HepG2 (cell line): Measurements from ENCODE around the gene CDR2L. TPM values are rescaled to one million over a fixed set of nuclear protein-coding genes. Genes with fewer than 3 reads are reported as not detected.
A peak's percentile ranks its signal among the peaks of the same experiment; 100 is the strongest.

ENCODE experiments used
- BRD4 ChIP-seq: sonication (generic); formaldehyde crosslinking; IDR thresholded peaks from 2 replicates; pipeline ENCODE4 v1.4.0; 2020; ENCODE audit warnings: missing genetic modification reagents
- HOXD1 ChIP-seq: sonication (generic); formaldehyde crosslinking; IDR thresholded peaks from 2 replicates; pipeline ENCODE4 v1.5.0; 2020; ENCODE audit warnings: missing genetic modification reagents
- RNF2 ChIP-seq: fragments of 450-650 bp; conservative IDR thresholded peaks from 2 replicates; pipeline ENCODE4 v1.6.1; 2016; ENCODE audit warnings: low read depth
- SNRNP70 ChIP-seq: fragments of 200-400 bp; formaldehyde crosslinking; IDR thresholded peaks from 2 replicates; pipeline ENCODE4 v1.6.1; 2017; ENCODE audit warnings: mild to moderate bottlenecking, low read depth, low read length, moderate library complexity
- SRSF9 ChIP-seq: fragments of 200-400 bp; formaldehyde crosslinking; IDR thresholded peaks from 2 replicates; pipeline ENCODE4 v1.6.1; 2018; ENCODE audit warnings: borderline replicate concordance, mild to moderate bottlenecking, low read depth, low read length; ENCODE audit not compliant: insufficient read depth, poor library complexity, severe bottlenecking
- polyA plus RNA-seq, 8 experiments: library from polyadenylated mRNA; depleted of rRNA in 3 of 8; stranded (reverse) in 7 of 8; unstranded in 1 of 8; fragments of >200 nt; fragmentation: Illumina TruSeq in 4 of 8; extraction: Trizol in 4 of 8; gene quantifications; 2 replicates each; pipeline versions ENCODE4 v1.2.1 to v1.2.3, GENCODE V29; 2011 to 2016; ENCODE audit warnings: low read depth in 4 of 8, missing spikeins in 1 of 8, mixed read lengths in 1 of 8; ENCODE audit not compliant: insufficient read depth in 1 of 8
- total RNA-seq, 5 experiments: library from RNA; depleted of rRNA; stranded (reverse); fragments of >200 nt; fragmentation: Illumina TruSeq; extraction: Trizol; gene quantifications; 2 replicates each; pipeline ENCODE4 v1.2.3, GENCODE V29; 2016; ENCODE audit warnings: low read depth in 1 of 5
- TF ChIP-seq, protein P1 (sequence below): sonication (generic); formaldehyde crosslinking; conservative IDR thresholded peaks from 2 replicates; pipeline ENCODE4 v1.4.0; 2020; ENCODE audit warnings: mild to moderate bottlenecking, missing genetic modification reagents, moderate library complexity
- TF ChIP-seq, protein P2 (sequence below): sonication (generic); formaldehyde crosslinking; IDR thresholded peaks from 2 replicates; pipeline ENCODE4 v1.4.0; 2020; ENCODE audit warnings: missing genetic modification reagents, borderline replicate concordance
- TF ChIP-seq, protein P3 (sequence below): sonication (generic); formaldehyde crosslinking; IDR thresholded peaks from 2 replicates; pipeline ENCODE4 v1.4.0; 2020; ENCODE audit warnings: missing genetic modification reagents
- TF ChIP-seq, protein P4 (sequence below): sonication (generic); formaldehyde crosslinking; IDR thresholded peaks from 2 replicates; pipeline ENCODE4 v1.4.0; 2020; ENCODE audit warnings: missing genetic modification reagents

The CDR2L gene
- total and polyA plus RNA-seq, 2 of the 13 experiments (the other 11 are each of a cell fraction or from before 2014, with no cell fraction given): 1.9 to 2.1 TPM

DNA sequence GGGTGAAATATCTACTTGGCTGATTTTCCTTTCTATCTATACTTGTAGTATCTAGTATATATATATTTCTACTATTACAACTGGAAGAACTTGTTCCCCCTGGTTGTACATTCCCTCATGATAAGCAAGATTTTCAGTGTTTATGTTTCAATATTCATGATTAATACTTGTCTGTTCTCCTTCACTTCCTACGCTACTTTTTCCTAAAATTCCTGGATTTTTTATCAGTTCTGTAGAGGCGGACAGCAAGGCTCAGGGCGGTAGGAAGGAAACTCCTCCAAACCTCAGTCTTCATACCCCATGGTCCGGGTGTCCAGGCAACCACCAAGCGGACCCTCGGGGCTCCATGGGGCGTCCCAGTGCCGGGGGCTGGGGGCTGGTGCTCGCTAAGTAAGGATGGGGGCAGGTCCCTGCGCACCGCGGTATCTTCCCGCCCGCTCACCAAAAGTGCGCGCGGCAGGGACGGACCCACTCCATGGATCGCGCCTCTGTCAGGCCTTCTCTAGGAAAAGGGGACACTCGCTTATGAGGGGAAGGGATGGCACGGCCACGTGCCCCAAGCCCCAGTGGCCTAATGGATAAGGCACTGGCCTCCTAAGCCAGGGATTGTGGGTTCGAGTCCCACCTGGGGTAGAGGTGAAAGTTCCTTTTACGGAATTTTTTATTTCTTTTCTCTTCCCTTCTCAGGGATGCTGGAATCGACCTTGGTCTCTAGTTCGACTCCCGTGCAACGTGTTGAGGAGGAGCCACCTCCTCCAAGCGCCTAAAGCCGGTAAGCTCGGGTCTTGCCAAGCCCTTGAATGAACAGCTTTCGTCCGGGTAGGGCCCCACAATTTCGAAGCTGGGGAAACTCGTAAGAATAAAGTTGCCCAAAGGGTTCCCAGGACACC lies 46.2 kb downstream of the CDR2L start (continued):
- TF ChIP-seq, protein P1, sequence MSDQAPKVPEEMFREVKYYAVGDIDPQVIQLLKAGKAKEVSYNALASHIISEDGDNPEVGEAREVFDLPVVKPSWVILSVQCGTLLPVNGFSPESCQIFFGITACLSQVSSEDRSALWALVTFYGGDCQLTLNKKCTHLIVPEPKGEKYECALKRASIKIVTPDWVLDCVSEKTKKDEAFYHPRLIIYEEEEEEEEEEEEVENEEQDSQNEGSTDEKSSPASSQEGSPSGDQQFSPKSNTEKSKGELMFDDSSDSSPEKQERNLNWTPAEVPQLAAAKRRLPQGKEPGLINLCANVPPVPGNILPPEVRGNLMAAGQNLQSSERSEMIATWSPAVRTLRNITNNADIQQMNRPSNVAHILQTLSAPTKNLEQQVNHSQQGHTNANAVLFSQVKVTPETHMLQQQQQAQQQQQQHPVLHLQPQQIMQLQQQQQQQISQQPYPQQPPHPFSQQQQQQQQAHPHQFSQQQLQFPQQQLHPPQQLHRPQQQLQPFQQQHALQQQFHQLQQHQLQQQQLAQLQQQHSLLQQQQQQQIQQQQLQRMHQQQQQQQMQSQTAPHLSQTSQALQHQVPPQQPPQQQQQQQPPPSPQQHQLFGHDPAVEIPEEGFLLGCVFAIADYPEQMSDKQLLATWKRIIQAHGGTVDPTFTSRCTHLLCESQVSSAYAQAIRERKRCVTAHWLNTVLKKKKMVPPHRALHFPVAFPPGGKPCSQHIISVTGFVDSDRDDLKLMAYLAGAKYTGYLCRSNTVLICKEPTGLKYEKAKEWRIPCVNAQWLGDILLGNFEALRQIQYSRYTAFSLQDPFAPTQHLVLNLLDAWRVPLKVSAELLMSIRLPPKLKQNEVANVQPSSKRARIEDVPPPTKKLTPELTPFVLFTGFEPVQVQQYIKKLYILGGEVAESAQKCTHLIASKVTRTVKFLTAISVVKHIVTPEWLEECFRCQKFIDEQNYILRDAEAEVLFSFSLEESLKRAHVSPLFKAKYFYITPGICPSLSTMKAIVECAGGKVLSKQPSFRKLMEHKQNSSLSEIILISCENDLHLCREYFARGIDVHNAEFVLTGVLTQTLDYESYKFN (CRISPR knock-in tag): peak; percentile 18; the same call in 1 of the 2 replicates
- TF ChIP-seq HOXD1 (CRISPR knock-in tag) (no peak), BRD4 (no peak; the same call in 1 of the 2 replicates), SNRNP70 (no peak), SRSF9 (no peak), RNF2 (peak; percentile 69)
- TF ChIP-seq, protein P2, sequence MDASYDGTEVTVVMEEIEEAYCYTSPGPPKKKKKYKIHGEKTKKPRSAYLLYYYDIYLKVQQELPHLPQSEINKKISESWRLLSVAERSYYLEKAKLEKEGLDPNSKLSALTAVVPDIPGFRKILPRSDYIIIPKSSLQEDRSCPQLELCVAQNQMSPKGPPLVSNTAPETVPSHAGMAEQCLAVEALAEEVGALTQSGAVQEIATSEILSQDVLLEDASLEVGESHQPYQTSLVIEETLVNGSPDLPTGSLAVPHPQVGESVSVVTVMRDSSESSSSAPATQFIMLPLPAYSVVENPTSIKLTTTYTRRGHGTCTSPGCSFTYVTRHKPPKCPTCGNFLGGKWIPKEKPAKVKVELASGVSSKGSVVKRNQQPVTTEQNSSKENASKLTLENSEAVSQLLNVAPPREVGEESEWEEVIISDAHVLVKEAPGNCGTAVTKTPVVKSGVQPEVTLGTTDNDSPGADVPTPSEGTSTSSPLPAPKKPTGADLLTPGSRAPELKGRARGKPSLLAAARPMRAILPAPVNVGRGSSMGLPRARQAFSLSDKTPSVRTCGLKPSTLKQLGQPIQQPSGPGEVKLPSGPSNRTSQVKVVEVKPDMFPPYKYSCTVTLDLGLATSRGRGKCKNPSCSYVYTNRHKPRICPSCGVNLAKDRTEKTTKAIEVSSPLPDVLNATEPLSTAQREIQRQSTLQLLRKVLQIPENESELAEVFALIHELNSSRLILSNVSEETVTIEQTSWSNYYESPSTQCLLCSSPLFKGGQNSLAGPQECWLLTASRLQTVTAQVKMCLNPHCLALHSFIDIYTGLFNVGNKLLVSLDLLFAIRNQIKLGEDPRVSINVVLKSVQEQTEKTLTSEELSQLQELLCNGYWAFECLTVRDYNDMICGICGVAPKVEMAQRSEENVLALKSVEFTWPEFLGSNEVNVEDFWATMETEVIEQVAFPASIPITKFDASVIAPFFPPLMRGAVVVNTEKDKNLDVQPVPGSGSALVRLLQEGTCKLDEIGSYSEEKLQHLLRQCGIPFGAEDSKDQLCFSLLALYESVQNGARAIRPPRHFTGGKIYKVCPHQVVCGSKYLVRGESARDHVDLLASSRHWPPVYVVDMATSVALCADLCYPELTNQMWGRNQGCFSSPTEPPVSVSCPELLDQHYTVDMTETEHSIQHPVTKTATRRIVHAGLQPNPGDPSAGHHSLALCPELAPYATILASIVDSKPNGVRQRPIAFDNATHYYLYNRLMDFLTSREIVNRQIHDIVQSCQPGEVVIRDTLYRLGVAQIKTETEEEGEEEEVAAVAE (CRISPR knock-in tag): peak; percentile 79; the same call in 1 of the 2 replicates
- TF ChIP-seq, protein P3, sequence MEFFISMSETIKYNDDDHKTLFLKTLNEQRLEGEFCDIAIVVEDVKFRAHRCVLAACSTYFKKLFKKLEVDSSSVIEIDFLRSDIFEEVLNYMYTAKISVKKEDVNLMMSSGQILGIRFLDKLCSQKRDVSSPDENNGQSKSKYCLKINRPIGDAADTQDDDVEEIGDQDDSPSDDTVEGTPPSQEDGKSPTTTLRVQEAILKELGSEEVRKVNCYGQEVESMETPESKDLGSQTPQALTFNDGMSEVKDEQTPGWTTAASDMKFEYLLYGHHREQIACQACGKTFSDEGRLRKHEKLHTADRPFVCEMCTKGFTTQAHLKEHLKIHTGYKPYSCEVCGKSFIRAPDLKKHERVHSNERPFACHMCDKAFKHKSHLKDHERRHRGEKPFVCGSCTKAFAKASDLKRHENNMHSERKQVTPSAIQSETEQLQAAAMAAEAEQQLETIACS (CRISPR knock-in tag): peak; percentile 78
- TF ChIP-seq, protein P4, sequence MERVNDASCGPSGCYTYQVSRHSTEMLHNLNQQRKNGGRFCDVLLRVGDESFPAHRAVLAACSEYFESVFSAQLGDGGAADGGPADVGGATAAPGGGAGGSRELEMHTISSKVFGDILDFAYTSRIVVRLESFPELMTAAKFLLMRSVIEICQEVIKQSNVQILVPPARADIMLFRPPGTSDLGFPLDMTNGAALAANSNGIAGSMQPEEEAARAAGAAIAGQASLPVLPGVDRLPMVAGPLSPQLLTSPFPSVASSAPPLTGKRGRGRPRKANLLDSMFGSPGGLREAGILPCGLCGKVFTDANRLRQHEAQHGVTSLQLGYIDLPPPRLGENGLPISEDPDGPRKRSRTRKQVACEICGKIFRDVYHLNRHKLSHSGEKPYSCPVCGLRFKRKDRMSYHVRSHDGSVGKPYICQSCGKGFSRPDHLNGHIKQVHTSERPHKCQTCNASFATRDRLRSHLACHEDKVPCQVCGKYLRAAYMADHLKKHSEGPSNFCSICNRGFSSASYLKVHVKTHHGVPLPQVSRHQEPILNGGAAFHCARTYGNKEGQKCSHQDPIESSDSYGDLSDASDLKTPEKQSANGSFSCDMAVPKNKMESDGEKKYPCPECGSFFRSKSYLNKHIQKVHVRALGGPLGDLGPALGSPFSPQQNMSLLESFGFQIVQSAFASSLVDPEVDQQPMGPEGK (CRISPR knock-in tag): peak; percentile 83
